ENCODE measurements around the gene ESR2. TPM values are rescaled to one million over a fixed set of nuclear protein-coding genes. Genes with fewer than 3 reads are reported as not detected.

The ESR2 gene
- total RNA-seq, 1 experiment from 2014 or later, result 0.15 TPM

GRCh38 chr14:64292197-64292596 lies 2.0 kb downstream of the ESR2 start:
- no peak overlapping the region for H2BK5ac ChIP-seq (ENCODE audit: insufficient read length, low read length)
- H2AFZ ChIP-seq (ENCODE audit: low read length), result no peak overlapping the region
- H3K27me3 Mint-ChIP-seq (ENCODE audit: low read depth), result peaks cover 26% of the 10 kb centered on the region
- no peak overlapping the region for H3K4ac ChIP-seq (ENCODE audit: low read depth, low read length)
- peaks cover 9 to 15% of the 10 kb centered on the region in 2 experiments for H3K4me1 Mint-ChIP-seq
- H3K27ac Mint-ChIP-seq, result no peak overlapping the region
- H3K14ac ChIP-seq (ENCODE audit: insufficient read depth, low read length), result no peak overlapping the region
- H4K91ac ChIP-seq (ENCODE audit: insufficient read length, low read depth, low read length), result no peak overlapping the region
- no peak overlapping the region for H3K56ac ChIP-seq (ENCODE audit: insufficient read length, low read depth, low read length)
- H3K79me1 ChIP-seq (ENCODE audit: insufficient read depth, low read depth, low read length, poor library complexity, severe bottlenecking), result no peaks in the 10 kb centered on the region
- H3K4me1 ChIP-seq (ENCODE audit: insufficient read depth, low read length), result no peaks in the 10 kb centered on the region
- DNase-seq, result no peak
- H2BK15ac ChIP-seq (ENCODE audit: low read depth, low read length), result no peak overlapping the region
- H3K79me2 ChIP-seq (ENCODE audit: insufficient read depth, low read length), result no peaks in the 10 kb centered on the region
- no peak overlapping the region for H3T11ph ChIP-seq (ENCODE audit: low read length)
- no peak for TF ChIP-seq CTCF (conservative IDR thresholded peaks at IDR 0.05)
- H3K23me2 ChIP-seq (ENCODE audit: insufficient read length, low read depth, low read length, poor library complexity, severe bottlenecking), result peaks cover 13% of the 10 kb centered on the region
- H2AK5ac ChIP-seq (ENCODE audit: insufficient read length, low read length), result no peak overlapping the region
- H2BK12ac ChIP-seq (ENCODE audit: insufficient read length, low read depth, low read length), result no peak overlapping the region
- H3K9me3 ChIP-seq (ENCODE audit: control insufficient read depth, low read depth, low read length), result no peaks in the 10 kb centered on the region
- no peaks in the 10 kb centered on the region for H4K20me1 ChIP-seq (ENCODE audit: control insufficient read depth, insufficient read depth, insufficient read length)
- no peak overlapping the region for H3K9ac ChIP-seq (ENCODE audit: extremely low read depth, insufficient read length, low read length)
- no peak overlapping the region for H3K18ac ChIP-seq (ENCODE audit: insufficient read length, low read depth, low read length)
- WGBS (ENCODE audit: extremely low coverage, insufficient read length, low lambda C conversion rate), result no CpG with 5 or more reads among the region's 3 CpGs
- H4K8ac ChIP-seq (replicated peaks; ENCODE audit: insufficient read length, low read depth, low read length), result no peak overlapping the region
- H3K4me2 ChIP-seq (ENCODE audit: insufficient read depth, insufficient read length, low read length), result no peak overlapping the region
- H2BK120ac ChIP-seq (ENCODE audit: low read depth, low read length, poor library complexity, severe bottlenecking), result no peak overlapping the region
- no peak overlapping the region for H3K23ac ChIP-seq (ENCODE audit: insufficient read length, low read depth, low read length)
- H3K27me3 ChIP-seq (ENCODE audit: insufficient read depth, low read length), result peaks cover 8% of the 10 kb centered on the region; the same call in 1 of the 2 replicates
- H4K5ac ChIP-seq (ENCODE audit: insufficient read length, low read depth, low read length), result no peak overlapping the region
- H3K36me3 Mint-ChIP-seq (ENCODE audit: insufficient read depth in 1 of 3, low read depth in 3 of 3), result no peaks in the 10 kb centered on the region
- H2BK20ac ChIP-seq (ENCODE audit: low read depth, low read length, poor library complexity, severe bottlenecking), result no peak overlapping the region
- no peak overlapping the region for H3K27ac ChIP-seq (ENCODE audit: insufficient read length, low read depth, low read length)
- H3K9me3 Mint-ChIP-seq, result no peaks in the 10 kb centered on the region
- no peak overlapping the region for H3K4me3 Mint-ChIP-seq
